Neural progenitor cell (in vitro differentiated cells): ENCODE data around the gene S100G.

ENCODE experiments used
- EZH2 ChIP-seq: fragments of 200-600 bp; sonication (generic); IDR thresholded peaks from 2 replicates; pipeline ENCODE4 v1.6.1; 2017; ENCODE audit warnings: antibody characterized with exemption, mild to moderate bottlenecking, moderate library complexity
- TF ChIP-seq, protein P1 (sequence below): fragments of 200-600 bp; sonication (generic); IDR thresholded peaks from 2 replicates; pipeline ENCODE4 v1.5.1; 2017; ENCODE audit warnings: antibody characterized with exemption, mild to moderate bottlenecking

DNA sequence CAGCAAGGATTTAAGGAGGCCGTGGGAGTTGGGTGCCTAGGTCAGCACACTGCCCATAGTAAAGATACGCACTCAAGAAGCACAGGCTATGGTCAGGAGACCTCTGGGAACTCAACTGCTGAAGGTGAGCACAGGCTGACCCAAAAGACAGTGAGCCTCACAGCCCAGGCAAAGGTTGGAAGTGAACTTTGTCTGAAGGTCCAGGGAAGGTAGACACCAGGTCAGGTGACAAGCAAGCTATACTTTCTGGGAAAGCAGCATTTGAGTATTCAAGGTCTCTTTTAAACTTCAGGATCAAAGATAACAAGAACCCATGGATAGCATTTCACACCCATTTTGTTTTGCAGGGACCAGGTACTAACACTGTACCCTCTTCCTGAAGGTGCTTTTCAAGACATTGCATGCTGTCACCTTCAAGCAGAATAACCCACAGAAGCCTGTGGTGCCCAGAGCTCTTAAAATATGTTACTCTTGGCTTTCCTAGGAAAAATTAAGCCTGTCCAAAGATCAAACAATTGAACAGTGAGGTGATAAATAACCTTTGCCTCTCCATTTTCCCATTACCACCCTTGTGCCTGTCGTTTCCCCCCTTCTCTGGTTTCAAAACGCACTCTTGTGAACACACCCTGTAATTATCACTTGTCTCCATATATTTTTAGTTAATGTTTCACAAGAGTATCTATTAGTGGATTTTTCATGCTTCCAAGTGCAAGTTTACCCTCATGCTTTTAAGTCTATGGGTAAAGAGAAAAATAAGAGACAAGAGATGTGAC lies 3.4 kb upstream of the S100G start:
- TF ChIP-seq, protein P1, sequence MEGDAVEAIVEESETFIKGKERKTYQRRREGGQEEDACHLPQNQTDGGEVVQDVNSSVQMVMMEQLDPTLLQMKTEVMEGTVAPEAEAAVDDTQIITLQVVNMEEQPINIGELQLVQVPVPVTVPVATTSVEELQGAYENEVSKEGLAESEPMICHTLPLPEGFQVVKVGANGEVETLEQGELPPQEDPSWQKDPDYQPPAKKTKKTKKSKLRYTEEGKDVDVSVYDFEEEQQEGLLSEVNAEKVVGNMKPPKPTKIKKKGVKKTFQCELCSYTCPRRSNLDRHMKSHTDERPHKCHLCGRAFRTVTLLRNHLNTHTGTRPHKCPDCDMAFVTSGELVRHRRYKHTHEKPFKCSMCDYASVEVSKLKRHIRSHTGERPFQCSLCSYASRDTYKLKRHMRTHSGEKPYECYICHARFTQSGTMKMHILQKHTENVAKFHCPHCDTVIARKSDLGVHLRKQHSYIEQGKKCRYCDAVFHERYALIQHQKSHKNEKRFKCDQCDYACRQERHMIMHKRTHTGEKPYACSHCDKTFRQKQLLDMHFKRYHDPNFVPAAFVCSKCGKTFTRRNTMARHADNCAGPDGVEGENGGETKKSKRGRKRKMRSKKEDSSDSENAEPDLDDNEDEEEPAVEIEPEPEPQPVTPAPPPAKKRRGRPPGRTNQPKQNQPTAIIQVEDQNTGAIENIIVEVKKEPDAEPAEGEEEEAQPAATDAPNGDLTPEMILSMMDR = no peak
- no peak for TF ChIP-seq EZH2
